Smooth muscle cell (in vitro differentiated cells): Measurements from ENCODE around the gene FAM184B. TPM values are rescaled to one million over a fixed set of nuclear protein-coding genes. Genes with fewer than 3 reads are reported as not detected.
A peak's percentile ranks its signal among the peaks of the same experiment; 100 is the strongest.

Experiments
- DNase-seq: peaks from one replicate; lab custom pipeline; 2025; ENCODE audit not compliant: unreplicated experiment; lab: John Stamatoyannopoulos, UW
- H2AFZ ChIP-seq: fragments of 200-600 bp; sonication (generic); 2 replicates; pipeline ENCODE4 v1.6.0; 2016; ENCODE audit warnings: antibody characterized with exemption, low read depth, mild to moderate bottlenecking
- H3F3A ChIP-seq: fragments of 200-600 bp; sonication (generic); 2 replicates; pipeline ENCODE4 v1.6.0; 2017; ENCODE audit warnings: antibody characterized with exemption, low read depth
- H3K27ac ChIP-seq: fragments of 200-600 bp; sonication (generic); 2 replicates; pipeline ENCODE4 v1.5.1; 2016; ENCODE audit warnings: low read depth, mild to moderate bottlenecking
- H3K27me3 ChIP-seq: fragments of 200-600 bp; sonication (generic); 2 replicates; pipeline ENCODE4 v1.6.1; 2016; ENCODE audit warnings: low read depth, mild to moderate bottlenecking
- H3K36me3 ChIP-seq: fragments of 200-600 bp; sonication (generic); 2 replicates; pipeline ENCODE4 v1.5.1; 2016; ENCODE audit warnings: low read depth
- H3K4me1 ChIP-seq: fragments of 200-600 bp; sonication (generic); 2 replicates; pipeline ENCODE4 v1.5.1; 2016; ENCODE audit warnings: low read depth
- H3K4me2 ChIP-seq: fragments of 200-600 bp; sonication (generic); 2 replicates; pipeline ENCODE4 v1.6.0; 2016; ENCODE audit warnings: mild to moderate bottlenecking
- H3K4me3 ChIP-seq: fragments of 200-600 bp; sonication (generic); 2 replicates; pipeline ENCODE4 v1.5.1; 2016; ENCODE audit warnings: mild to moderate bottlenecking
- H3K79me2 ChIP-seq: fragments of 200-600 bp; sonication (generic); 2 replicates; pipeline ENCODE4 v1.6.0; 2016; ENCODE audit warnings: low read depth, mild to moderate bottlenecking
- H3K9ac ChIP-seq: fragments of 200-600 bp; sonication (generic); 2 replicates; pipeline ENCODE4 v1.6.0; 2016; ENCODE audit warnings: low read depth
- H3K9me3 ChIP-seq: fragments of 200-600 bp; sonication (generic); replicated peaks from 2 replicates; pipeline ENCODE4 v1.5.1; 2016; ENCODE audit warnings: low read depth
- H4K20me1 ChIP-seq: fragments of 200-600 bp; sonication (generic); 2 replicates; pipeline ENCODE4 v1.6.0; 2016; ENCODE audit warnings: low read depth
- CTCF ChIP-seq: fragments of 200-600 bp; sonication (generic); IDR thresholded peaks from 2 replicates; pipeline ENCODE4 v1.5.1; 2017; ENCODE audit warnings: borderline replicate concordance, mild to moderate bottlenecking, antibody characterized with exemption; ENCODE audit not compliant: insufficient read depth, poor library complexity, severe bottlenecking
- WGBS: methylation state at CpG from one replicate; pipeline ENCODE4 v1.1.7; 2016; ENCODE audit warnings: low lambda C conversion rate; 5-methylcytosine and 5-hydroxymethylcytosine counted together
- polyA plus RNA-seq: library from polyadenylated mRNA; unstranded; fragments of >200 nt; fragmentation: Nextera tagmentation; extraction: Ambion mirVana; gene quantifications from 2 replicates; pipeline ENCODE4 v1.2.1, GENCODE V29; 2016
- total RNA-seq: library from RNA; depleted of rRNA; stranded (reverse); fragments of >200 nt; gene quantifications from 2 replicates; pipeline ENCODE4 v1.2.3, GENCODE V29; 2014

Gene FAM184B
- total and polyA plus RNA-seq, 2 experiments from 2014 or later, result not detected

GRCh38 chr4:17807446-17807845, 26.0 kb upstream of the FAM184B start:
- no peak for DNase-seq
- Histone ChIP-seq H4K20me1 (peaks cover 65% of the 10 kb centered on the region), H3K9ac (no peak overlapping the region), H3K4me2 (peak overlapping the region; percentile 87), H3K4me1 (peaks cover 35% of the 10 kb centered on the region), H2AFZ (no peak overlapping the region), H3K4me3 (peak overlapping the region; percentile 83), H3F3A (no peaks in the 10 kb centered on the region), H3K36me3 (peaks cover 10% of the 10 kb centered on the region), H3K79me2 (peaks cover 71% of the 10 kb centered on the region), H3K27ac (no peak overlapping the region), H3K9me3 (no peaks in the 10 kb centered on the region), H3K27me3 (no peaks in the 10 kb centered on the region)
- no peak for TF ChIP-seq CTCF
- 41% methylated on average over 6 of the region's 6 CpGs for WGBS

- H2AFZ ChIP-seq, result no peak overlapping the region
- H3K27ac ChIP-seq, result no peak overlapping the region
- peaks cover 11% of the 10 kb centered on the region for H3K36me3 ChIP-seq
- peaks cover 30% of the 10 kb centered on the region for H3K4me1 ChIP-seq
- no peaks in the 10 kb centered on the region for H3K9me3 ChIP-seq
- no peaks in the 10 kb centered on the region for H3K27me3 ChIP-seq
- H3F3A ChIP-seq, result no peaks in the 10 kb centered on the region
- DNase-seq, result no peak
- no peak overlapping the region for H3K4me2 ChIP-seq
- no peak overlapping the region for H3K9ac ChIP-seq
- no peak for TF ChIP-seq CTCF
- no peak overlapping the region for H3K4me3 ChIP-seq
- peaks cover 61% of the 10 kb centered on the region for H3K79me2 ChIP-seq
- peaks cover 79% of the 10 kb centered on the region for H4K20me1 ChIP-seq
- 97% methylated on average over 3 of the region's 3 CpGs for WGBS
Observed at GRCh38 chr4:17805580-17806155, 24.2 kb upstream of the FAM184B start.

- no peak overlapping the region for H2AFZ ChIP-seq
- no peaks in the 10 kb centered on the region for H3K4me1 ChIP-seq
- no peak overlapping the region for H3K27ac ChIP-seq
- H4K20me1 ChIP-seq, result peaks cover 28% of the 10 kb centered on the region
- H3K9me3 ChIP-seq, result no peaks in the 10 kb centered on the region
- DNase-seq, result no peak
- peaks cover 5% of the 10 kb centered on the region for H3K79me2 ChIP-seq
- H3F3A ChIP-seq, result no peaks in the 10 kb centered on the region
- no peaks in the 10 kb centered on the region for H3K27me3 ChIP-seq
- H3K9ac ChIP-seq, result no peak overlapping the region
- H3K4me2 ChIP-seq, result no peak overlapping the region
- H3K4me3 ChIP-seq, result no peak overlapping the region
- WGBS, result 92% methylated on average over 1 of the region's 1 CpG
- TF ChIP-seq CTCF, result no peak
- peaks cover 4% of the 10 kb centered on the region for H3K36me3 ChIP-seq
Observed at GRCh38 chr4:17797808-17798207, 16.4 kb upstream of the FAM184B start.

GRCh38 chr4:17794730-17795129, 13.3 kb upstream of the FAM184B start:
- H3K27me3 ChIP-seq, result no peaks in the 10 kb centered on the region

More at GRCh38 chr4:17794730-17795129, 13.3 kb upstream of the FAM184B start:
- H3K27ac ChIP-seq, result no peak overlapping the region
- no peaks in the 10 kb centered on the region for H3K79me2 ChIP-seq
- H3K4me1 ChIP-seq, result no peaks in the 10 kb centered on the region
- H4K20me1 ChIP-seq, result peaks cover 8% of the 10 kb centered on the region
- WGBS, result 85% methylated on average over 1 of the region's 1 CpG
- no peak overlapping the region for H2AFZ ChIP-seq
- H3F3A ChIP-seq, result no peaks in the 10 kb centered on the region
- TF ChIP-seq CTCF, result no peak
- no peaks in the 10 kb centered on the region for H3K36me3 ChIP-seq
- no peak overlapping the region for H3K9ac ChIP-seq
- H3K4me2 ChIP-seq, result no peak overlapping the region
- H3K9me3 ChIP-seq, result no peaks in the 10 kb centered on the region
- H3K4me3 ChIP-seq, result no peak overlapping the region
- DNase-seq, result no peak
